Measurements from ENCODE around the gene C2orf42.
"Not testable (repeated sequence)": the region's sequence is repeated elsewhere in the genome, so short reads cannot be mapped to it uniquely, and the experiment has no call there.

Gene C2orf42

GRCh38 chr2:70169654-70170245 is 21.1 kb downstream of the C2orf42 start:
- DNase-seq, result not testable (repeated sequence)

- DNase-seq, result no peak
Measured at GRCh38 chr2:70161069-70161534, 29.7 kb downstream of the C2orf42 start.

GRCh38 chr2:70160545-70160944 is 30.3 kb downstream of the C2orf42 start:
- DNase-seq, result no peak

GRCh38 chr2:70149130-70149686 is 41.6 kb downstream of the C2orf42 start:
- not testable (repeated sequence) for DNase-seq

GRCh38 chr2:70148211-70148760 is 42.5 kb downstream of the C2orf42 start:
- DNase-seq, result not testable (repeated sequence)

- DNase-seq, result no peak
Measured at GRCh38 chr2:70145851-70146739, 44.7 kb downstream of the C2orf42 start.

GRCh38 chr2:70145144-70145490 is 45.7 kb downstream of the C2orf42 start:
- DNase-seq, result no peak

- DNase-seq, result no peak
Measured at GRCh38 chr2:70144443-70145143, 46.2 kb downstream of the C2orf42 start.

- DNase-seq, result peak; percentile 46
Measured at GRCh38 chr2:70143314-70144150, 47.3 kb downstream of the C2orf42 start.

- peak; percentile 98 for DNase-seq
Measured at GRCh38 chr2:70142590-70143313, 48.1 kb downstream of the C2orf42 start.

GRCh38 chr2:70141902-70142589 is 48.8 kb downstream of the C2orf42 start:
- no peak for DNase-seq

GRCh38 chr2:70141212-70141901 is 49.5 kb downstream of the C2orf42 start:
- DNase-seq, result peak; percentile 87

GRCh38 chr2:70140791-70141211 is 50.0 kb downstream of the C2orf42 start:
- no peak for DNase-seq

GRCh38 chr2:70134323-70134983 is 56.4 kb downstream of the C2orf42 start:
- not testable (repeated sequence) for DNase-seq

GRCh38 chr2:70133491-70134322 is 57.1 kb downstream of the C2orf42 start:
- peak; percentile 71 for DNase-seq

GRCh38 chr2:70133127-70133452 is 57.7 kb downstream of the C2orf42 start:
- no peak for DNase-seq

GRCh38 chr2:70132244-70133126 is 58.3 kb downstream of the C2orf42 start:
- peak; percentile 74 for DNase-seq

All from KG1 (cell line).